Measurements from ENCODE around the gene OLFM1. TPM values are rescaled to one million over a fixed set of nuclear protein-coding genes. Genes with fewer than 3 reads are reported as not detected.

The OLFM1 gene
- total and polyA plus RNA-seq, 2 of the 4 experiments (the other 2 are of a cell fraction) = 0.36 to 0.38 TPM

DNA sequence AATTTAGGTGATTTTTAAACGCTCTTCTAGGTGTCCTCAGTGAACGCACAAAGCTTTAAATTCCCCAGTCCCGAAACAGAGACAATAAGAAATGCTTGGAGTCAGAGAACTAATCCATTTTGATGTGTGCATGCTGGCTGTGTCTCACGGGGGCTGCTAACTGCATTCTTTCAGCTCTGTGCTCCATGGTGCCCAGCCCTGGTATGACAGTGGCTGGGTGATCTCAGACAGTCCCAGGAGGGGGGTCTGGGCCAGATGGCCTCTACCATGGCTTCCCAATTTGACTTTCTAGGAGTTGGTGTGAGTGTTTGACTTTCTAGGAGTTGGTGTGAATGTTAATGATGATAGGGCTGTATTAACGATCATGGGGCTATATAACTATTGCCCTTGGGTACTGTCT is 12.1 kb downstream of the OLFM1 start:
- Histone ChIP-seq H4K91ac (ENCODE audit: insufficient read depth, low read depth, low read length) (no peak overlapping the region), H4K5ac (ENCODE audit: low read depth, low read length) (no peak overlapping the region), H3K4ac (ENCODE audit: low read depth, low read length) (no peak overlapping the region), H2BK120ac (ENCODE audit: low read depth, low read length) (no peak overlapping the region), H3K9me1 (ENCODE audit: insufficient read depth, low read length) (no peaks in the 10 kb centered on the region), H3K9me3 (ENCODE audit: control insufficient read depth, insufficient read depth, low read length) (no peaks in the 10 kb centered on the region), H2BK5ac (ENCODE audit: low read depth, low read length, poor library complexity, severe bottlenecking) (no peak overlapping the region), H3K14ac (replicated peaks; ENCODE audit: low read depth, low read length) (no peak overlapping the region), H3K4me3 (ENCODE audit: insufficient read depth, low read depth, low read length) (no peak overlapping the region), H3K36me3 (ENCODE audit: control insufficient read depth, insufficient read depth, low read length) (no peaks in the 10 kb centered on the region), H3K23ac (ENCODE audit: low read depth, low read length) (no peak overlapping the region), H3K27me3 (ENCODE audit: control insufficient read depth, insufficient read depth, low read length) (no peaks in the 10 kb centered on the region), H4K20me1 (ENCODE audit: insufficient read depth, low read length) (no peaks in the 10 kb centered on the region), H3K18ac (ENCODE audit: low read depth, low read length) (no peak overlapping the region), H2AFZ (replicated peaks; ENCODE audit: low read length, poor library complexity) (no peak overlapping the region), H2AK5ac (ENCODE audit: low read depth, low read length) (no peak overlapping the region), H3K27ac (ENCODE audit: insufficient read depth, low read length) (no peak overlapping the region), H3K4me2 (ENCODE audit: low read depth, low read length) (no peak overlapping the region), H3K9ac (ENCODE audit: low read depth, low read length) (no peak overlapping the region), H3K79me1 (ENCODE audit: low read depth in 1 of 2, low read length in 2 of 2) (no peaks in the 10 kb centered on the region), H3K4me1 (ENCODE audit: control insufficient read depth, insufficient read depth, low read length) (no peaks in the 10 kb centered on the region), H2BK20ac (ENCODE audit: low read depth, low read length) (no peak overlapping the region), H2BK15ac (ENCODE audit: low read depth, low read length) (no peak overlapping the region), H2AK9ac (replicated peaks; ENCODE audit: low read depth, low read length, poor library complexity) (no peak overlapping the region), H4K8ac (ENCODE audit: low read depth in 2 of 2, low read length in 2 of 2) (no peak overlapping the region), H3K56ac (ENCODE audit: extremely low read depth, insufficient read depth, low read length) (no peak overlapping the region)
- BruUV-seq (replicated peaks) = no TSS peak
- no peak for TF ChIP-seq CHD1 (IDR thresholded peaks at IDR 0.05; ENCODE audit: low read depth, low read length)
- TF ChIP-seq, protein P1, sequence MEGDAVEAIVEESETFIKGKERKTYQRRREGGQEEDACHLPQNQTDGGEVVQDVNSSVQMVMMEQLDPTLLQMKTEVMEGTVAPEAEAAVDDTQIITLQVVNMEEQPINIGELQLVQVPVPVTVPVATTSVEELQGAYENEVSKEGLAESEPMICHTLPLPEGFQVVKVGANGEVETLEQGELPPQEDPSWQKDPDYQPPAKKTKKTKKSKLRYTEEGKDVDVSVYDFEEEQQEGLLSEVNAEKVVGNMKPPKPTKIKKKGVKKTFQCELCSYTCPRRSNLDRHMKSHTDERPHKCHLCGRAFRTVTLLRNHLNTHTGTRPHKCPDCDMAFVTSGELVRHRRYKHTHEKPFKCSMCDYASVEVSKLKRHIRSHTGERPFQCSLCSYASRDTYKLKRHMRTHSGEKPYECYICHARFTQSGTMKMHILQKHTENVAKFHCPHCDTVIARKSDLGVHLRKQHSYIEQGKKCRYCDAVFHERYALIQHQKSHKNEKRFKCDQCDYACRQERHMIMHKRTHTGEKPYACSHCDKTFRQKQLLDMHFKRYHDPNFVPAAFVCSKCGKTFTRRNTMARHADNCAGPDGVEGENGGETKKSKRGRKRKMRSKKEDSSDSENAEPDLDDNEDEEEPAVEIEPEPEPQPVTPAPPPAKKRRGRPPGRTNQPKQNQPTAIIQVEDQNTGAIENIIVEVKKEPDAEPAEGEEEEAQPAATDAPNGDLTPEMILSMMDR (conservative IDR thresholded peaks at IDR 0.05; ENCODE audit: low read depth, low read length) = no peak
- no peak for TF ChIP-seq NFE2L2 (IDR thresholded peaks at IDR 0.05; ENCODE audit: low read depth, low read length)
- ATAC-seq (ENCODE audit: low read depth) = no peak
- WGBS, 2 experiments (ENCODE audit: extremely low coverage in 2 of 2, insufficient read length in 1 of 2) = no CpG with 5 or more reads among the region's 5 CpGs
- intact Hi-C loops (cut with micrococcal nuclease) = no loop called here
- dilution Hi-C loops (cut with HindIII; ENCODE audit: low sequenced_read_pairs, unreplicated experiment) = no loop called here
- DNase-seq = no peak
- ChIA-PET CTCF (no interaction called here), POLR2A (ENCODE audit: unreplicated experiment) (no interaction called here)
- in situ Hi-C loops (cut with MboI; ENCODE audit: low sequenced_read_pairs) = no loop called here

Data from IMR-90 (cell line).